H1 (cell line): ENCODE data around the gene TMEM54. TPM values are rescaled to one million over a fixed set of nuclear protein-coding genes. Genes with fewer than 3 reads are reported as not detected.

Experiments used
- POLR2AphosphoS5 ChIP-seq: IDR thresholded peaks from 2 replicates; pipeline ENCODE4 v1.6.1; 2011; ENCODE audit warnings: low read depth, low read length
- POU5F1 ChIP-seq: IDR thresholded peaks from 2 replicates; pipeline ENCODE4 v1.6.1; 2011; ENCODE audit warnings: low read depth, mild to moderate bottlenecking, low read length, moderate library complexity
- SAP30 ChIP-seq: fragments of 300-600 bp; sonication (generic); IDR thresholded peaks from 2 replicates; pipeline ENCODE4 v1.7.1; 2012; ENCODE audit warnings: low read length, moderate library complexity, mild to moderate bottlenecking, inconsistent platforms; ENCODE audit not compliant: insufficient read depth, insufficient replicate concordance
- polyA plus RNA-seq, 7 experiments: library from polyadenylated mRNA; depleted of rRNA in 3 of 7; stranded (reverse) in 5 of 7; unstranded in 2 of 7; fragments of >200 nt in 5 of 7; fragments of 200-250 nt in 2 of 7; gene quantifications; 1 replicate in 5 of 7; 2 replicates in 1 of 7; 4 replicates in 1 of 7; pipeline versions ENCODE4 v1.2.1 to v1.2.3, GENCODE V29; 2011 to 2013; ENCODE audit warnings: missing spikeins in 2 of 7, mixed read lengths in 2 of 7
- total RNA-seq: library from RNA; stranded (reverse); fragmentation: NEBNext Ultra II Directional; extraction: Animal tissue kit (Norgen Biotek cat#: 25700); gene quantifications from 2 replicates; pipeline ENCODE4 v1.2.1, GENCODE V29; 2021
- TF ChIP-seq, protein P1 (sequence below), 3 experiments: IDR thresholded peaks; 1 replicate in 2 of 3; 2 replicates in 1 of 3; pipeline versions ENCODE4 v1.5.1 to v1.6.1; 2011; ENCODE audit warnings: low read length in 3 of 3, mild to moderate bottlenecking in 3 of 3, inconsistent platforms in 2 of 3, low read depth in 1 of 3, moderate library complexity in 1 of 3; ENCODE audit not compliant: insufficient read depth in 1 of 3; ENCODE audit errors: control extremely low read depth in 1 of 3
- TF ChIP-seq, protein P2 (sequence below): IDR thresholded peaks from 2 replicates; pipeline ENCODE4 v1.6.1; 2011; ENCODE audit warnings: low read depth, mild to moderate bottlenecking, low read length; ENCODE audit not compliant: insufficient read depth

TMEM54 gene
- total and polyA plus RNA-seq, 2 of the 8 experiments (the other 6 are each of a cell fraction or from before 2014, with no cell fraction given): 9.5 to 58.7 TPM

DNA sequence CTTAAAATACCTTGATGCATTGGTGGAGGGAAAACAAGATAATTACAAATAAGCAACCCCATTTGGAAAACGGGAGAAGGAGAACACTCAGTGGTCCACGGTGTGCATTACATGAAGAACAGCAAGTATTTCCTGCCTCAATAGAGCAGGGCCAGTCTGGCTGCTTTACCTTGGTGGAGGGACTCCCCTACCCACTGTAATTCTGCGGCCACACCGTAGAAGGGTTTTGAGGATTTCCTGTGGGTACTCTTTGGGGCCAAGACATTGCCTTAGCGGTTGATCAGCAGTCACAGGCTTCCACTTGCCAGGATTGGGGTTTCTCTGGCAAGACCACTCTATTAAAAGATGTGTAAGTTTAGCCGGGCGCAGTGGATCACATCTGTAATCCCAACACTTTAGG, 16.3 kb upstream of the TMEM54 start (continued):
- TF ChIP-seq, protein P1, sequence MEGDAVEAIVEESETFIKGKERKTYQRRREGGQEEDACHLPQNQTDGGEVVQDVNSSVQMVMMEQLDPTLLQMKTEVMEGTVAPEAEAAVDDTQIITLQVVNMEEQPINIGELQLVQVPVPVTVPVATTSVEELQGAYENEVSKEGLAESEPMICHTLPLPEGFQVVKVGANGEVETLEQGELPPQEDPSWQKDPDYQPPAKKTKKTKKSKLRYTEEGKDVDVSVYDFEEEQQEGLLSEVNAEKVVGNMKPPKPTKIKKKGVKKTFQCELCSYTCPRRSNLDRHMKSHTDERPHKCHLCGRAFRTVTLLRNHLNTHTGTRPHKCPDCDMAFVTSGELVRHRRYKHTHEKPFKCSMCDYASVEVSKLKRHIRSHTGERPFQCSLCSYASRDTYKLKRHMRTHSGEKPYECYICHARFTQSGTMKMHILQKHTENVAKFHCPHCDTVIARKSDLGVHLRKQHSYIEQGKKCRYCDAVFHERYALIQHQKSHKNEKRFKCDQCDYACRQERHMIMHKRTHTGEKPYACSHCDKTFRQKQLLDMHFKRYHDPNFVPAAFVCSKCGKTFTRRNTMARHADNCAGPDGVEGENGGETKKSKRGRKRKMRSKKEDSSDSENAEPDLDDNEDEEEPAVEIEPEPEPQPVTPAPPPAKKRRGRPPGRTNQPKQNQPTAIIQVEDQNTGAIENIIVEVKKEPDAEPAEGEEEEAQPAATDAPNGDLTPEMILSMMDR (IDR thresholded peaks at IDR 0.05; ENCODE audit: control extremely low read depth in 1 of 3, insufficient read depth in 1 of 3, low read depth in 1 of 3, low read length in 3 of 3): no peak
- TF ChIP-seq, protein P2, sequence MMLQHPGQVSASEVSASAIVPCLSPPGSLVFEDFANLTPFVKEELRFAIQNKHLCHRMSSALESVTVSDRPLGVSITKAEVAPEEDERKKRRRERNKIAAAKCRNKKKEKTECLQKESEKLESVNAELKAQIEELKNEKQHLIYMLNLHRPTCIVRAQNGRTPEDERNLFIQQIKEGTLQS: no peak
- TF ChIP-seq POU5F1 (no peak), SAP30 (no peak), POLR2AphosphoS5 (no peak)
